Lung microvascular endothelial cell (primary cell): ENCODE data around the gene FBXO27. TPM values are rescaled to one million over a fixed set of nuclear protein-coding genes. Genes with fewer than 3 reads are reported as not detected.
A peak's percentile ranks its signal among the peaks of the same experiment; 100 is the strongest.
"Not testable (repeated sequence)": the region's sequence is repeated elsewhere in the genome, so short reads cannot be mapped to it uniquely, and the experiment has no call there.

Source experiments
- DNase-seq, 2 donors: peaks; one replicate each; pipeline versions ENCODE4 v3.0.0 to v3.0.0-alpha.2; 2010; ENCODE audit warnings: low read depth in 2 of 2
- total RNA-seq: library from RNA; depleted of rRNA; stranded (reverse); fragments of >200 nt; gene quantifications from 2 replicates; pipeline ENCODE4 v1.2.1, GENCODE V29; 2014

FBXO27 gene
- total RNA-seq, 1 donor from 2014 or later = 0.79 TPM

- not testable (repeated sequence) for DNase-seq
Observed at GRCh38 chr19:38988627-38989026, 43.7 kb downstream of the FBXO27 start.

DNA sequence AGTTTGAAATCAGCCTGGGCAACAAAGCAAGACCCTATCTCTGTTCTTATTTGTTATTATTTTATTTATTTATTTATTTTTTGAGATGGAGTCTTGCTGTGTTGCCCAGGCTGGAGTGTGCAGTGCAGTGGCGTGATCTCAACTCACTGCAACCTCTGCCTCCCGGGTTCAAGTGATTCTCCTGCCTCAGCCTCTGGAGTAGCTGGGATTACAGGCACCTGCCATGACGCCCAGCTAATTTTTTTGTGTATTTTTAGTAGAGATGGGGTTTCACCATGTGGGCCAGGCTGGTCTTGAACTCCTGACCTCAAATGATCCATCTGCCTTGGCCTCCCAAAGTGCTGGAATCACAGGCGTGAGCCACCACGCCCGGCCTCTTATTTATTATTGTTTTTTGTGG lies 44.6 kb downstream of the FBXO27 start:
- not testable (repeated sequence) for DNase-seq

DNA sequence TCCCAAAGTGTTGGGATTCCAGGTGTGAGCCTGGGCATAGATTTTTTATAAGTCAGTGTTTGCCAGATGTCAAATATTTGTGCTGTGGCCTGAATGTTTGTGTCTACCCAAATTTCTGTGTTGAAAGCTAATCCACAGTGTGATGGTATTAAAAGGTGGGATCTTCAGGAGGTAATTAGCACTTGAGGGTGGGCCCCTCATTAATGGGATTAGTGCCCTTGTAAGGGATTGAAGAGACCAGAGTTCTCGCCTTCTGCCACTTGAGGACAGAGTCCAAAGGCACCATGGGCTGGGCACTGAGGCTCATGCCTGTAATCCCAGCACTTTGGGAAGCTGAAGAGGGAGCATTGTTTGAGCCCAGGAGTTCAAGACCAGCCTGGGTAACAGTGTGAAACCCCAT lies 47.1 kb downstream of the FBXO27 start:
- DNase-seq = no peak

GRCh38 chr19:38980583-38981374 lies 51.6 kb downstream of the FBXO27 start:
- DNase-seq = no peak

DNA sequence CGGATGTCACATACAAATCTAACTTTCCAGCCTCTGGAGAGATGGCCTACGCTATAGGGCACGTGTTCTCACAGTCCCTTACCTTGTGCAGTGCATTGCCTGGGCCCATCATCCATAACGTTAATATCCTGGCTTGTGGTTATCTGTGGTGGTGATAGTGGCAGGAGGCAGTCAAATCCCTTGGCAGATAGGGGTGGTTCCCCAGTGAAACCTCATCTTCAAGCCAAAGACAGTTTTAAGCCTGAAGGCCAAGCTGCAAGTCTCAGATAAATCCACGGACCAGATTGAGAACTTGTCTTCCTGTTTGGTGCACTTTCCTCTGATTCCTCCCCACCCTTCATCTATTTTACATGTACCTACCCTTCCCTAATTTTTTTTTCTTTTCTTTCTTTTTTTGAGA lies 52.5 kb downstream of the FBXO27 start:
- no peak for DNase-seq

- no peak for DNase-seq
Observed at GRCh38 chr19:38978326-38978689, 54.0 kb downstream of the FBXO27 start.

GRCh38 chr19:38977445-38978325 lies 54.7 kb downstream of the FBXO27 start:
- DNase-seq = peak in 1 of 2 donors; percentile 63

DNA sequence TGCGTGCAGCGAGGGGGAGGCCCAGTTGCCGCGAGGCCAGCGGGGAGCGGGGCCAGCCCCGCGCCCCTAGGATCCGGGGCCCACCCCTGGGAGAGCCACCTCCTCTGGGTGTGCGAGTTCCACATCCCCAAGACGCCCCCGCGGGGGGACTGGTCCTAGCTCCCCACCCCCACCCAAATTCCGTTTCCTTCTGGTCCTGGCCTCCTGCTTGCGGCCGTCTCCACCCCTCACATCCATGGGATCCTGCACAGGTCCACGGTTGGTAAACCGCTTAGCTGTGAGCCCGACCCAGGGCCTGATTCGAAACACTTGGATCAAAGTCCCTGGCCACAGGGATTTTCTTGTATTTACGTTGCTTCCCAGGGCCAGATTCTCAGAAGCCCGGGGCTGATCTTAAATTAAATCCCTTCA lies 56.5 kb downstream of the FBXO27 start:
- DNase-seq = peak; percentile 24 to 33

GRCh38 chr19:38975214-38975860 lies 57.0 kb downstream of the FBXO27 start, which contains the start of gene FBXO17:
Gene FBXO17, minus strand, starts transcription at chr19:38975742. Its CDS starts 25,423 bp downstream, at chr19:38950319.
- peak; percentile 37 to 61 for DNase-seq

DNA sequence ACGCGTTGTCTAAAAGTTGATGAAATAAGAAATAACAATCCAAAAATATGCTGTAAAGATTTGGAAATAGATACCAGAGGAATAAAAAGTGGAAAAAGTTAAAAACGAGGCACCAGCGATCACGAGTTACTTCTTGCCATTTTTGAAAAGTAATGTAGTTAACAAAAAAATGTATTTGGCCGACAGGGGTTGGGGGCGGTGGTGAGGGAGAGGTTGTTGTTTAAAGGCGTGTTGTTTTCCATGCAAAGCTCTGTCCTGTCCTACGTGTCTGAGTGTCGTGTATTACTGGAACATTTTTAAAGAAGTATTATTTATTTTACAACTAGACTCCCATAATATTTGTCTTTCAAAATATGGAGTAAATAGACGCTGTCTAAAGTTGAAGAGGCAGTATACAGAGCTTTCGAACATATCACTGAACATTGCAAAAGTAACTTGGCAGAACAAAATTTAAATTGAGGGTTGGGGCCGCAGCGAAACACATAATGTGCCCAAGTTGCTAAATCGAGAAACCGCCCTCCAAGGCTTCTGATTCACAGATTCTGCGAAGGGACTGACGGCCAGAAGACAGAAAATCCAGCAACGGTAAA lies 57.6 kb downstream of the FBXO27 start:
- peak in 1 of 2 donors; percentile 39 for DNase-seq

Other genes with a start within 250 kb of the FBXO27 start
- not detected in 2 replicates for gene LGALS7B, start 243.3 kb downstream of the FBXO27 start, total RNA-seq
- gene LGALS4, start 219.6 kb downstream of the FBXO27 start, total RNA-seq = not detected in 2 replicates
- gene ECH1, start 200.8 kb downstream of the FBXO27 start, total RNA-seq = 49.0 and 49.7 TPM in 2 replicates
- 204 and 211 TPM in 2 replicates for gene HNRNPL, start 182.6 kb downstream of the FBXO27 start, total RNA-seq
- 6.1 and 11.7 TPM in 2 replicates for gene RINL, start 154.3 kb downstream of the FBXO27 start, total RNA-seq
- gene SIRT2, start 132.9 kb downstream of the FBXO27 start, total RNA-seq = 63.2 and 105 TPM in 2 replicates
- 7.6 and 11.3 TPM in 2 replicates for gene NFKBIB, start 132.6 kb downstream of the FBXO27 start, total RNA-seq
- gene CCER2, start 120.4 kb downstream of the FBXO27 start, total RNA-seq = not detected in 2 replicates
- gene SARS2, start 101.8 kb downstream of the FBXO27 start, total RNA-seq = 16.5 and 19.2 TPM in 2 replicates
- 36.4 and 41.9 TPM in 2 replicates for gene MRPS12, start 101.6 kb downstream of the FBXO27 start, total RNA-seq
- 17.0 and 20.0 TPM in 2 replicates for gene FBXO17, start 56.8 kb downstream of the FBXO27 start, total RNA-seq
- not detected in 2 replicates for gene ACP7, start 51.8 kb upstream of the FBXO27 start, total RNA-seq
- gene PAK4, start 93.2 kb upstream of the FBXO27 start, total RNA-seq = 2.6 and 3.1 TPM in 2 replicates
- gene NCCRP1, start 164.4 kb upstream of the FBXO27 start, total RNA-seq = not detected in 2 replicates
- gene SYCN, start 171.7 kb upstream of the FBXO27 start, total RNA-seq = not detected in 2 replicates
- gene IFNL3, start 212.5 kb upstream of the FBXO27 start, total RNA-seq = not detected in 2 replicates
- not detected in 2 replicates for gene IFNL4, start 216.3 kb upstream of the FBXO27 start, total RNA-seq
- gene IFNL2, start 235.8 kb upstream of the FBXO27 start, total RNA-seq = not detected in 2 replicates